ENCODE measurements around the gene ZNF318.

ZNF318 gene

DNA sequence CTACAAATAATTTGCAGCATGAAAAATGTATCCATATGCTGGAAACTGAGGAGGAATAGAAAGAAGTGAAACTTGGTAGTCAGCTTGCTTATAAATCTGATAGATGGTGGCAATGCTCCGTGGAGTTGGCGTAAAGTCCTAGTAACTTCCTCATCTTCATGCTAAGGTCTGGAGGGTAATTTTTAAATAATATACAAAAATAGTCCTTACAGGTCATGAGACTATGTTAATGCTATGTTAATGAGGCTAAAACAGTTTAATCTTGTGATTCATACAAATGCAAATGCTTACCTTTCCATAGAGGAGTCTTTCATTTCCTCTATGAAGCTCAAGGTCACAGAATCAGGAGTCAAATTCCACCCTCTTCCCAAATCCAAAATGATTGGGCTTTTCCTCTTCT, 51.4 kb downstream of the ZNF318 start:
- Histone ChIP-seq H3K4me3 (ENCODE audit: low read depth, low read length) (no peak overlapping the region), H3K9me3 (ENCODE audit: severe bottlenecking) (no peaks in the 10 kb centered on the region), H3K27me3 (ENCODE audit: insufficient read depth, low read depth, severe bottlenecking) (no peaks in the 10 kb centered on the region), H3K36me3 (no peaks in the 10 kb centered on the region), H3K27ac (no peak overlapping the region)
- DNase-seq = no peak
- TF ChIP-seq, protein P1, sequence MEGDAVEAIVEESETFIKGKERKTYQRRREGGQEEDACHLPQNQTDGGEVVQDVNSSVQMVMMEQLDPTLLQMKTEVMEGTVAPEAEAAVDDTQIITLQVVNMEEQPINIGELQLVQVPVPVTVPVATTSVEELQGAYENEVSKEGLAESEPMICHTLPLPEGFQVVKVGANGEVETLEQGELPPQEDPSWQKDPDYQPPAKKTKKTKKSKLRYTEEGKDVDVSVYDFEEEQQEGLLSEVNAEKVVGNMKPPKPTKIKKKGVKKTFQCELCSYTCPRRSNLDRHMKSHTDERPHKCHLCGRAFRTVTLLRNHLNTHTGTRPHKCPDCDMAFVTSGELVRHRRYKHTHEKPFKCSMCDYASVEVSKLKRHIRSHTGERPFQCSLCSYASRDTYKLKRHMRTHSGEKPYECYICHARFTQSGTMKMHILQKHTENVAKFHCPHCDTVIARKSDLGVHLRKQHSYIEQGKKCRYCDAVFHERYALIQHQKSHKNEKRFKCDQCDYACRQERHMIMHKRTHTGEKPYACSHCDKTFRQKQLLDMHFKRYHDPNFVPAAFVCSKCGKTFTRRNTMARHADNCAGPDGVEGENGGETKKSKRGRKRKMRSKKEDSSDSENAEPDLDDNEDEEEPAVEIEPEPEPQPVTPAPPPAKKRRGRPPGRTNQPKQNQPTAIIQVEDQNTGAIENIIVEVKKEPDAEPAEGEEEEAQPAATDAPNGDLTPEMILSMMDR (IDR thresholded peaks at IDR 0.05; ENCODE audit: low read depth, low read length) = no peak

DNA sequence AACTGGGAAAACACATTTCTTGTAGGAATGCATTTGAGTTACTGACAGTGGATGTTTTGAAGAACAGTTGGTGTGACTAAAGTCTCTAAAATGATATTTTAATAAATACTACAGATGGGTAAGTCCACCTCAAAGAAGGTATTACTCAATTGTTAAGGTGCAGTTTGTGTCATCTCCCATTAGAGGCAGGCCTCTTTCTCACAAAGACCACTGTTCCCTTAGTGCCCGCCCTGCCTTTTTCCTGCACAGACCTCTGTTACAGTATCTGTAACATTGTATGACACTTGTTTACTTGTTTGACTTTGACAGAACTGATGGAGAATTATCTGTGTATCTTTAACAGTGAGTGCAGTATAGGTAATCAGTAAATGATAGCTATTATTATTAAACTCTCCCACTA, 55.6 kb downstream of the ZNF318 start:
- H3K4me3 ChIP-seq (ENCODE audit: low read depth, low read length) = no peak overlapping the region
- TF ChIP-seq, protein P1 (IDR thresholded peaks at IDR 0.05; ENCODE audit: low read depth, low read length) = no peak
- H3K27ac ChIP-seq = no peak overlapping the region
- H3K36me3 ChIP-seq = no peaks in the 10 kb centered on the region
- no peak for DNase-seq
- no peaks in the 10 kb centered on the region for H3K9me3 ChIP-seq (ENCODE audit: severe bottlenecking)
- H3K27me3 ChIP-seq (ENCODE audit: insufficient read depth, low read depth, severe bottlenecking) = no peaks in the 10 kb centered on the region

GRCh38 chr6:43311666-43312065, 57.8 kb downstream of the ZNF318 start:
- no peak overlapping the region for H3K4me3 ChIP-seq (ENCODE audit: low read depth, low read length)
- no peaks in the 10 kb centered on the region for H3K36me3 ChIP-seq
- H3K27me3 ChIP-seq (ENCODE audit: insufficient read depth, low read depth, severe bottlenecking) = no peaks in the 10 kb centered on the region
- TF ChIP-seq, protein P1 (IDR thresholded peaks at IDR 0.05; ENCODE audit: low read depth, low read length) = no peak
- H3K9me3 ChIP-seq (ENCODE audit: severe bottlenecking) = no peaks in the 10 kb centered on the region
- no peak overlapping the region for H3K27ac ChIP-seq
- no peak for DNase-seq

- H3K9me3 ChIP-seq (ENCODE audit: severe bottlenecking) = no peaks in the 10 kb centered on the region
- TF ChIP-seq, protein P1 (IDR thresholded peaks at IDR 0.05; ENCODE audit: low read depth, low read length) = no peak
Observed at GRCh38 chr6:43310624-43311023, 58.8 kb downstream of the ZNF318 start.

GRCh38 chr6:43310134-43310533, 59.3 kb downstream of the ZNF318 start:
- no peaks in the 10 kb centered on the region for H3K27me3 ChIP-seq (ENCODE audit: insufficient read depth, low read depth, severe bottlenecking)
- DNase-seq = no peak
- TF ChIP-seq, protein P1 (IDR thresholded peaks at IDR 0.05; ENCODE audit: low read depth, low read length) = no peak
- no peak overlapping the region for H3K4me3 ChIP-seq (ENCODE audit: low read depth, low read length)
- H3K9me3 ChIP-seq (ENCODE audit: severe bottlenecking) = no peaks in the 10 kb centered on the region
- H3K27ac ChIP-seq = no peak overlapping the region
- H3K36me3 ChIP-seq = no peaks in the 10 kb centered on the region

More at GRCh38 chr6:43310624-43311023, 58.8 kb downstream of the ZNF318 start:
- H3K27me3 ChIP-seq (ENCODE audit: insufficient read depth, low read depth, severe bottlenecking) = no peaks in the 10 kb centered on the region
- H3K27ac ChIP-seq = no peak overlapping the region
- no peak for DNase-seq
- H3K4me3 ChIP-seq (ENCODE audit: low read depth, low read length) = no peak overlapping the region
- no peaks in the 10 kb centered on the region for H3K36me3 ChIP-seq

DNA sequence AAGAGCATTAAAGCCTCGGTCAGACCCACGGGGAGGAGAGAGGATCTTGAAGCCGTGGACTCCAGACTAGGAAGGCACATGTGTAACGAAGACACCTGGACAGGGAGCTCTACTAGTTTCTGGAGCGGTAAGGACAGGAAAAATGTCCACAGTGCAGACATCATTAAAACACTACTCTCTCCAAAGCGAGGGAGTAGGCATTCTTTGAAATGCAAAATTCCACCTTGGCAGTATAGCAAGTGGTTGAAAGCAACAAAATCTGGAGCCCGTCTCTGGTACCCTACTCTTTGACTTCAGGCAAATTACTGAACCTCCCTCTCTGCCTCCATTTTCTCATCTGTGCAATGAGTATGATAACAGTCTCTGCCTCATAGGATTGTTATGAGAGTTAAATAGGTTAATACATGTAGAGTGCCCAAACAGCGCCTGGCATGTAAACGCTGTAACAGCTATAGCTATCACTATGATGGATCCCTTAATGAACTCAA, 60.4 kb downstream of the ZNF318 start:
- Histone ChIP-seq H3K9me3 (ENCODE audit: severe bottlenecking) (no peaks in the 10 kb centered on the region), H3K4me3 (ENCODE audit: low read depth, low read length) (no peak overlapping the region), H3K27ac (no peak overlapping the region), H3K36me3 (no peaks in the 10 kb centered on the region), H3K27me3 (ENCODE audit: insufficient read depth, low read depth, severe bottlenecking) (no peaks in the 10 kb centered on the region)
- DNase-seq = no peak
- TF ChIP-seq, protein P1 (IDR thresholded peaks at IDR 0.05; ENCODE audit: low read depth, low read length) = no peak
